Subcutaneous preadipocyte (primary cell): ENCODE data around the gene WBP2. TPM values are rescaled to one million over a fixed set of nuclear protein-coding genes. Genes with fewer than 3 reads are reported as not detected.

ENCODE experiments used
- total RNA-seq: library from RNA; depleted of rRNA; stranded (reverse); fragments of >200 nt; gene quantifications from 2 replicates; pipeline ENCODE4 v1.2.3, GENCODE V29; 2012

The WBP2 gene
- 19.5 and 24.2 TPM in 2 replicates for total RNA-seq

GRCh38 chr17:75855310-75856061 lies at the start of gene WBP2:
WBP2 (minus strand) TSS chr17:75855335; CDS start chr17:75855297, 38 bp downstream.

GRCh38 chr17:75896415-75897159 lies 41.5 kb upstream of the WBP2 start, which contains the start of gene TRIM65:
TRIM65 (minus strand) TSS chr17:75896951; CDS start chr17:75896937, 14 bp downstream.

GRCh38 chr17:75878174-75878998 lies 23.3 kb upstream of the WBP2 start, which contains the start of gene TRIM47:
TRIM47 (minus strand) TSS chr17:75878581; CDS start chr17:75878548, 33 bp downstream.

GRCh38 chr17:75843577-75844529 lies 11.3 kb downstream of the WBP2 start, which contains the start of gene UNC13D:
UNC13D (minus strand) TSS chr17:75844404; CDS start chr17:75844337, 67 bp downstream.

Other genes with a start within 250 kb of the WBP2 start
- not detected in 2 replicates for gene SMIM5, start 221.9 kb downstream of the WBP2 start, total RNA-seq
- gene RECQL5, start 188.2 kb downstream of the WBP2 start, total RNA-seq: 20.6 and 23.1 TPM in 2 replicates
- 51.0 and 51.4 TPM in 2 replicates for gene SAP30BP, start 188.0 kb downstream of the WBP2 start, total RNA-seq
- 0.20 TPM in 1 of 2 replicates, not detected in the other for gene ITGB4, start 133.9 kb downstream of the WBP2 start, total RNA-seq
- 48.3 and 71.7 TPM in 2 replicates for gene GALK1, start 90.1 kb downstream of the WBP2 start, total RNA-seq
- gene UNK, start 70.5 kb downstream of the WBP2 start, total RNA-seq: 15.8 and 16.0 TPM in 2 replicates
- 0.20 and 0.37 TPM in 2 replicates for gene UNC13D, start 10.9 kb downstream of the WBP2 start, total RNA-seq
- 22.0 and 25.6 TPM in 2 replicates for gene TRIM47, start 23.2 kb upstream of the WBP2 start, total RNA-seq
- gene TRIM65, start 41.6 kb upstream of the WBP2 start, total RNA-seq: 14.7 and 21.9 TPM in 2 replicates
- gene MRPL38, start 49.5 kb upstream of the WBP2 start, total RNA-seq: 52.8 and 52.9 TPM in 2 replicates
- gene FBF1, start 85.7 kb upstream of the WBP2 start, total RNA-seq: 9.2 and 12.3 TPM in 2 replicates
- 42.6 and 62.8 TPM in 2 replicates for gene ACOX1, start 123.8 kb upstream of the WBP2 start, total RNA-seq
- 12.1 and 15.8 TPM in 2 replicates for gene TEN1, start 123.9 kb upstream of the WBP2 start, total RNA-seq
- 0.37 and 0.98 TPM in 2 replicates for gene CDK3, start 145.5 kb upstream of the WBP2 start, total RNA-seq
- gene EVPL, start 172.0 kb upstream of the WBP2 start, total RNA-seq: not detected in 2 replicates
- 23.1 and 28.5 TPM in 2 replicates for gene SRP68, start 217.2 kb upstream of the WBP2 start, total RNA-seq
- gene GALR2, start 219.4 kb upstream of the WBP2 start, total RNA-seq: 0.37 TPM in 1 of 2 replicates, not detected in the other
- not detected in 2 replicates for gene ZACN, start 223.8 kb upstream of the WBP2 start, total RNA-seq
- 62.5 and 70.6 TPM in 2 replicates for gene EXOC7, start 248.5 kb upstream of the WBP2 start, total RNA-seq